ENCODE data around the gene CCDC172. TPM values are rescaled to one million over a fixed set of nuclear protein-coding genes. Genes with fewer than 3 reads are reported as not detected.

Gene CCDC172
- total and polyA plus RNA-seq, 4 donors: not detected

- Histone ChIP-seq H3K9me3 (ENCODE audit: control insufficient read depth in 4 of 4, insufficient read depth in 3 of 4, low read length in 3 of 4) (peaks cover 0 to 3% (median 0%) of the 10 kb centered on the region in 4 donors), H3K27me3 (ENCODE audit: control insufficient read depth in 3 of 3, insufficient read depth in 3 of 3, low read length in 2 of 3) (no peaks in the 10 kb centered on the region), H3K27ac (ENCODE audit: low read depth in 1 of 2, low read length in 1 of 2) (no peak overlapping the region), H3K4me3 (no peak overlapping the region), H3K9ac (ENCODE audit: insufficient read depth in 1 of 2, low read length in 2 of 2) (no peak overlapping the region), H3K4me1 (ENCODE audit: control insufficient read depth in 5 of 5, insufficient read depth in 5 of 5, low read length in 5 of 5) (peaks cover 0 to 3% (median 0%) of the 10 kb centered on the region in 5 donors), H3K36me3 (ENCODE audit: control insufficient read depth in 4 of 4, insufficient read depth in 4 of 4, low read length in 4 of 4) (no peaks in the 10 kb centered on the region)
- WGBS, 2 donors: 72 to 73% methylated on average over 4 of the region's 4 CpGs
- TF ChIP-seq CTCF (IDR thresholded peaks at IDR 0.05; ENCODE audit: control extremely low read depth, extremely low read depth): no peak
- no peak for ATAC-seq (ENCODE audit: insufficient read depth, low FRiP score)
- DNase-seq: peak in 2 of 3 donors; percentile 2 to 57
Observed at GRCh38 chr10:116429288-116429977, 105.2 kb downstream of the CCDC172 start.

Small RNA genes within 50 kb of the gene (small RNA-seq; reads per million reads assigned to genes)
- gene SNRPGP6 (ENCODE audit: low replicate concordance): not detected

Other genes starting within 250 kb of the CCDC172 start
- 10 to 100 TPM in 1 of 2 donors, 1 to 10 TPM in 1; 2.1 to 30.4 TPM for gene GFRA1, start 51.2 kb upstream of the CCDC172 start, total RNA-seq
- under 1 TPM; 0.51 to 0.74 TPM for gene GFRA1, start 51.2 kb upstream of the CCDC172 start, polyA plus RNA-seq
- not detected for gene PNLIPRP3, start 103.4 kb downstream of the CCDC172 start, total RNA-seq
- gene PNLIPRP3, start 103.4 kb downstream of the CCDC172 start, polyA plus RNA-seq: not detected
- gene PNLIP, start 221.5 kb downstream of the CCDC172 start, total RNA-seq: 1 to 10 TPM in 1 of 2 donors, not detected in 1; 2.9 TPM
- under 1 TPM in 1 of 2 donors, not detected in 1; 0.14 TPM for gene PNLIP, start 221.5 kb downstream of the CCDC172 start, polyA plus RNA-seq

All from lung (tissue), 13 donors.